Gastrocnemius medialis (tissue), 4 donors: ENCODE measurements around the gene USP12.

Experiments used
- CTCF ChIP-seq, 5 experiments: fragments of 450-650 bp in 3 of 5; fragments of 200-600 bp in 2 of 5; sonication (generic) in 2 of 5; IDR thresholded peaks in 4 of 5; conservative IDR thresholded peaks in 1 of 5; 1 replicate in 4 of 5; 2 replicates in 1 of 5; pipeline ENCODE4 v1.5.1; 2016 to 2019; ENCODE audit warnings: antibody characterized with exemption in 5 of 5, mild to moderate bottlenecking in 3 of 5, moderate library complexity in 3 of 5
- POLR2A ChIP-seq, 2 donors: fragments of 450-650 bp; IDR thresholded peaks; one replicate each; pipeline ENCODE4 v1.6.1; 2017; ENCODE audit warnings: antibody characterized with exemption in 2 of 2, mild to moderate bottlenecking in 2 of 2, moderate library complexity in 2 of 2

- TF ChIP-seq CTCF (IDR thresholded peaks at IDR 0.05 in 4 of 5, conservative IDR thresholded peaks at IDR 0.05 in 1 of 5), result no peak
- no peak for TF ChIP-seq POLR2A (IDR thresholded peaks at IDR 0.05)
Measured at GRCh38 chr13:27122036-27122435, 49.6 kb downstream of the USP12 start.
